B cell (primary cell): ENCODE measurements around the gene OMA1.
"Not testable (repeated sequence)": the region's sequence is repeated elsewhere in the genome, so short reads cannot be mapped to it uniquely, and the experiment has no call there.

ENCODE experiments used
- CTCF ChIP-seq: fragments of 200-600 bp; IDR thresholded peaks from one replicate; pipeline ENCODE4 v1.8.0; 2022; ENCODE audit warnings: antibody characterized with exemption, mild to moderate bottlenecking
- EZH2 ChIP-seq: IDR thresholded peaks from 2 replicates; pipeline ENCODE4 v1.6.1; 2012; ENCODE audit warnings: borderline replicate concordance, low read depth, mild to moderate bottlenecking, moderate library complexity, low read length; ENCODE audit not compliant: insufficient read depth, poor library complexity, severe bottlenecking

- TF ChIP-seq CTCF, EZH2: not testable (repeated sequence)
Observed at GRCh38 chr1:58488914-58489313, 57.6 kb downstream of the OMA1 start.
